Activated T-cell treated with anti-CD3 and anti-CD28 coated beads for 48 hours (primary cell): ENCODE data around the gene RINT1.

Experiments
- DNase-seq: peaks from one replicate; pipeline ENCODE4 v3.0.0-alpha.2; 2020; ENCODE audit warnings: low read depth

RINT1 gene

GRCh38 chr7:105599551-105599950, 67.5 kb downstream of the RINT1 start:
- no peak for DNase-seq

GRCh38 chr7:105600720-105601550, 68.9 kb downstream of the RINT1 start:
- DNase-seq: no peak

- no peak for DNase-seq
These were observed 70.6 kb downstream of the RINT1 start for GRCh38 chr7:105602325-105603305.

- DNase-seq: no peak
These were observed 78.3 kb downstream of the RINT1 start for GRCh38 chr7:105610165-105610930.

GRCh38 chr7:105611856-105612775, 80.1 kb downstream of the RINT1 start:
- DNase-seq: no peak

GRCh38 chr7:105612806-105613205, 80.8 kb downstream of the RINT1 start:
- DNase-seq: no peak

- no peak for DNase-seq
These were observed 81.8 kb downstream of the RINT1 start for GRCh38 chr7:105613611-105614330.

GRCh38 chr7:105614341-105614840, 82.4 kb downstream of the RINT1 start:
- no peak for DNase-seq
